Measurements from ENCODE around the gene CCDC134. TPM values are rescaled to one million over a fixed set of nuclear protein-coding genes. Genes with fewer than 3 reads are reported as not detected.

The CCDC134 gene
- total and polyA plus RNA-seq, 2 donors (not counting 1 experiment from before 2014, with no cell fraction given) = 3.0 to 13.7 TPM

DNA sequence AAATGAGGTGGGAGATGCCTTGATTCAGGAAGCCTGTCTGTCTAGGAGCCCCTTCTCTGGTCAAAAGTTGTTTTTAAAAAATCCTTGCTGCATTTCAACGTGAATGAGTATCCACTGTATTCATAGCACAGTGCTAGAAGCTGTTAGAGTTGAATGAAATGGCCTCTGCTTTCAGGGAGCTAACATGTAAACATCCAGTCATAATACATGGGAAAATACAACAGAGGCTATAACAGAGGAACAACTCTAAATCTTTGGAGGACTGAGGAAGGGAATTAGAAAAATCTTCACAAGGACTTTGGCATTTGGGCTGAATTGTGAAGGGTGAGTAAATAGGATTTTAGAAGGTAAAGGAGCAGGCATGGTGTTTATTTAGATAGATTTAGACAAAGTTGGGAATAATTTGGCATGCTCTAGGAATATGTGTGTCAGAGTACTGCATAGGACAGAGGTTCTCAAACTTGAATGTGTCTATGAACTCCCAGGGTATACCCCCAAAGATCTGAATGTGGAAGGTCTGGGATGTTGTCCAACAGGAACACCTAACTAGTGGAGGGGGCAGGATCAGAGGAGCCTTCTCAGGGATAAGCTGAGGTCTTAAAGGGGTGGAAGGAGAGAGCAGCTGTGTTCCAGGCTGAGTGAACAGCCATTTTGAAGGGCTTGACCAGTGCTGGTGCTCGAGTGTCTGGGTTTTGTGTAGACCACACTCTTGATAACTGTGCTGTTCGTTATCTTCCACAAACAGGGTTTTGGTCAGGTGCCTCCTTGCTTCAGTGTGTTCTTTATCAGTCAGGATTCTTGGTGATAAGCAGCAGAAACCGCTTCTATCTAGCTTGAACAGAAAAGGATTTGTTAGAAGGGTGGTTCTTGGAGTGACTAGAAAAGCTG lies 45.1 kb downstream of the CCDC134 start:
- no peak overlapping the region for H3K4me2 ChIP-seq (ENCODE audit: extremely low read depth, insufficient read depth, low read length)
- H3K79me2 ChIP-seq (ENCODE audit: control insufficient read depth, insufficient read depth, low read length) = peaks cover 68% of the 10 kb centered on the region
- no peak overlapping the region for H2AFZ ChIP-seq (ENCODE audit: low read length)
- no peak overlapping the region for H3K9ac ChIP-seq (ENCODE audit: insufficient read depth, low read length)
- DNase-seq (ENCODE audit: low read depth in 2 of 2) = peak in 1 of 2 donors; percentile 38
- H3K36me3 ChIP-seq (ENCODE audit: control insufficient read depth, insufficient read depth, low read length) = peaks cover 3% of the 10 kb centered on the region
- no peaks in the 10 kb centered on the region for H3K27me3 ChIP-seq (ENCODE audit: control insufficient read depth, insufficient read depth, low read length)
- H3K27ac ChIP-seq (ENCODE audit: insufficient read depth, low read length) = no peak overlapping the region
- H3K4me3 ChIP-seq (replicated peaks in 1 of 4; ENCODE audit: control extremely low read depth in 1 of 4, insufficient read depth in 1 of 4, low read depth in 3 of 4, low read length in 4 of 4) = no peak overlapping the region
- H4K20me1 ChIP-seq (ENCODE audit: control insufficient read depth, extremely low read depth, insufficient read depth, low read length) = peaks cover 8% of the 10 kb centered on the region
- no peak for TF ChIP-seq EZH2 (IDR thresholded peaks at IDR 0.05; ENCODE audit: low read length, missing control alignments)
- TF ChIP-seq, protein P1, sequence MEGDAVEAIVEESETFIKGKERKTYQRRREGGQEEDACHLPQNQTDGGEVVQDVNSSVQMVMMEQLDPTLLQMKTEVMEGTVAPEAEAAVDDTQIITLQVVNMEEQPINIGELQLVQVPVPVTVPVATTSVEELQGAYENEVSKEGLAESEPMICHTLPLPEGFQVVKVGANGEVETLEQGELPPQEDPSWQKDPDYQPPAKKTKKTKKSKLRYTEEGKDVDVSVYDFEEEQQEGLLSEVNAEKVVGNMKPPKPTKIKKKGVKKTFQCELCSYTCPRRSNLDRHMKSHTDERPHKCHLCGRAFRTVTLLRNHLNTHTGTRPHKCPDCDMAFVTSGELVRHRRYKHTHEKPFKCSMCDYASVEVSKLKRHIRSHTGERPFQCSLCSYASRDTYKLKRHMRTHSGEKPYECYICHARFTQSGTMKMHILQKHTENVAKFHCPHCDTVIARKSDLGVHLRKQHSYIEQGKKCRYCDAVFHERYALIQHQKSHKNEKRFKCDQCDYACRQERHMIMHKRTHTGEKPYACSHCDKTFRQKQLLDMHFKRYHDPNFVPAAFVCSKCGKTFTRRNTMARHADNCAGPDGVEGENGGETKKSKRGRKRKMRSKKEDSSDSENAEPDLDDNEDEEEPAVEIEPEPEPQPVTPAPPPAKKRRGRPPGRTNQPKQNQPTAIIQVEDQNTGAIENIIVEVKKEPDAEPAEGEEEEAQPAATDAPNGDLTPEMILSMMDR (conservative IDR thresholded peaks at IDR 0.05 in 1 of 2, IDR thresholded peaks at IDR 0.05 in 1 of 2; ENCODE audit: low read depth in 1 of 2, low read length in 2 of 2) = no peak
- no peaks in the 10 kb centered on the region for H3K4me1 ChIP-seq (ENCODE audit: control insufficient read depth, extremely low read depth, insufficient read depth, low read length)
- H3K9me3 ChIP-seq (ENCODE audit: control insufficient read depth, insufficient read depth, low read depth, low read length) = no peaks in the 10 kb centered on the region

DNA sequence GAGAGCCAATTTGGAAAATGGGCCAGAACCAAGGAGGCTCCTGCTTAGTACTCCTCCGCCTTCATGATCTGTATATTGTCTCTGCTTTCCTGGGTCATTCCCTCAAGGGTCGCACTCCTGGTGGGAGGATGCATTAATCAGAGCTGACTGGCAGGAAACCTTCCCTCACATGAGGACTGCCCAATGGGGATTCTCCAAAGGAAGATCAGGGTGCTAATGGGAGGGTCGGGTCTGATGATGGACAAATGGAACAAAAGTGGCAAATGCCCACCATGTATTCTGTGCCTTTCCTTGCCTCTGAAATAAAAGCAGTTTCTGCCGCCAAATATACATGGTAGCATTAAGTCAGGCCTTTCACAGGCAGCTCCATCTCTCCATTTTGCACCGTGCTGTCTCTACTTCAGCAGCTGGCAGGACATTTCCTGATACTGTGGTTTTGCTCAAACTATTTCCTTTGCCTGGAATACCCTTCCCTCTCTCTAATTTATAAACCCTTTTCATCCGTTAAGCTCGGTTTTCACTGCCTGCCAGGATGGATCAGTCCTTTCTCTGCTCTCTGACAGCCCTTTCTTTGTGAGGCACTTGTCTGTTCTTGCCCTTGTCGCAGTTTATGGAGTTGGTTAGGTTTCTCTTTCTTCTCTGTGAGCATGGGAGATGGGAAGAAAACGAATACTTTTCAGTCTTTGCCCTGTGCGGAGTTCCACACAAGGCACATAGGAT lies 45.9 kb downstream of the CCDC134 start:
- no peak overlapping the region for H3K9ac ChIP-seq (ENCODE audit: insufficient read depth, low read length)
- H3K79me2 ChIP-seq (ENCODE audit: control insufficient read depth, insufficient read depth, low read length) = peaks cover 60% of the 10 kb centered on the region
- no peak for DNase-seq (ENCODE audit: low read depth in 2 of 2)
- H4K20me1 ChIP-seq (ENCODE audit: control insufficient read depth, extremely low read depth, insufficient read depth, low read length) = peaks cover 6% of the 10 kb centered on the region
- H3K4me1 ChIP-seq (ENCODE audit: control insufficient read depth, extremely low read depth, insufficient read depth, low read length) = no peaks in the 10 kb centered on the region
- no peak for TF ChIP-seq EZH2 (IDR thresholded peaks at IDR 0.05; ENCODE audit: low read length, missing control alignments)
- TF ChIP-seq, protein P1 (conservative IDR thresholded peaks at IDR 0.05 in 1 of 2, IDR thresholded peaks at IDR 0.05 in 1 of 2; ENCODE audit: low read depth in 1 of 2, low read length in 2 of 2) = no peak
- H3K9me3 ChIP-seq (ENCODE audit: control insufficient read depth, insufficient read depth, low read depth, low read length) = no peaks in the 10 kb centered on the region
- no peak overlapping the region for H3K4me3 ChIP-seq (replicated peaks in 1 of 4; ENCODE audit: control extremely low read depth in 1 of 4, insufficient read depth in 1 of 4, low read depth in 3 of 4, low read length in 4 of 4)
- no peak overlapping the region for H3K4me2 ChIP-seq (ENCODE audit: extremely low read depth, insufficient read depth, low read length)
- no peaks in the 10 kb centered on the region for H3K27me3 ChIP-seq (ENCODE audit: control insufficient read depth, insufficient read depth, low read length)
- no peaks in the 10 kb centered on the region for H3K36me3 ChIP-seq (ENCODE audit: control insufficient read depth, insufficient read depth, low read length)
- no peak overlapping the region for H2AFZ ChIP-seq (ENCODE audit: low read length)
- H3K27ac ChIP-seq (ENCODE audit: insufficient read depth, low read length) = no peak overlapping the region

DNA sequence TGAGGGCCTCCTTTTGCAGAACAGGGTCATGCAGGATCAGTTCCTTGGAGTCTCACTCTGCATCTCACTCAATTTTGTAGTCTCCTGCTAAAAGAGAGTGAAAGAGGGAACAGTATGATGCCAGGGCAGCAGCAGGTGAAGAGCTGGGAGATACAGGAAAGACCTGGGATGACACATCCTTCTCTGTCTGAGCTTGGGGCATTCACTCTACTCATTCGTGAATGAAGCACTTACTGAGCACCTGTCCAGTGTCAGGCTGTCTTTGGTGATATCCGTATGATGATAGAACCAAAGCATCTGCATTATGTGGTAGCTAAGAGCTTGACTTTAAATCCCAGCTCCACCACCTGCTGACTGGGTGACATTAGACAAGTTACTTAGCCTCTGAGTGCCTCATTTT lies 46.8 kb downstream of the CCDC134 start:
- Histone ChIP-seq H3K4me2 (ENCODE audit: extremely low read depth, insufficient read depth, low read length) (no peak overlapping the region), H2AFZ (ENCODE audit: low read length) (no peak overlapping the region), H3K9me3 (ENCODE audit: control insufficient read depth, insufficient read depth, low read depth, low read length) (no peaks in the 10 kb centered on the region), H3K36me3 (ENCODE audit: control insufficient read depth, insufficient read depth, low read length) (no peaks in the 10 kb centered on the region), H3K27me3 (ENCODE audit: control insufficient read depth, insufficient read depth, low read length) (no peaks in the 10 kb centered on the region), H3K27ac (ENCODE audit: insufficient read depth, low read length) (no peak overlapping the region), H3K9ac (ENCODE audit: insufficient read depth, low read length) (no peak overlapping the region), H3K4me3 (replicated peaks in 1 of 4; ENCODE audit: control extremely low read depth in 1 of 4, insufficient read depth in 1 of 4, low read depth in 3 of 4, low read length in 4 of 4) (no peak overlapping the region), H4K20me1 (ENCODE audit: control insufficient read depth, extremely low read depth, insufficient read depth, low read length) (peaks cover 6% of the 10 kb centered on the region), H3K4me1 (ENCODE audit: control insufficient read depth, extremely low read depth, insufficient read depth, low read length) (no peaks in the 10 kb centered on the region), H3K79me2 (ENCODE audit: control insufficient read depth, insufficient read depth, low read length) (peaks cover 54% of the 10 kb centered on the region)
- DNase-seq (ENCODE audit: low read depth in 2 of 2) = no peak
- TF ChIP-seq, protein P1 (conservative IDR thresholded peaks at IDR 0.05 in 1 of 2, IDR thresholded peaks at IDR 0.05 in 1 of 2; ENCODE audit: low read depth in 1 of 2, low read length in 2 of 2) = no peak
